Liver (tissue), 3 donors: ENCODE data around the gene SBF2.

Experiments used
- NR2F2 ChIP-seq: IDR thresholded peaks from 2 replicates; pipeline ENCODE4 v1.6.1; 2016; ENCODE audit warnings: antibody characterized with exemption
- RXRA ChIP-seq, 2 donors: IDR thresholded peaks; 2 replicates each; pipeline ENCODE4 v1.6.1; 2017 to 2018; ENCODE audit warnings: antibody characterized with exemption in 2 of 2, mild to moderate bottlenecking in 1 of 2
- SP1 ChIP-seq: IDR thresholded peaks from 2 replicates; pipeline ENCODE4 v1.6.1; 2018; ENCODE audit warnings: antibody characterized with exemption, mild to moderate bottlenecking
- TAF1 ChIP-seq: conservative IDR thresholded peaks from 2 replicates; pipeline ENCODE4 v1.6.1; 2016; ENCODE audit warnings: antibody characterized with exemption, mild to moderate bottlenecking
- YY1 ChIP-seq: IDR thresholded peaks from 2 replicates; pipeline ENCODE4 v1.6.1; 2016; ENCODE audit warnings: antibody characterized with exemption, mild to moderate bottlenecking
- TF ChIP-seq, protein P1 (sequence below): fragments of 150-350 bp; IDR thresholded peaks from 2 replicates; pipeline ENCODE4 v1.5.1; 2017; ENCODE audit warnings: improper control_type of control experiment, low read depth, low read length; ENCODE audit not compliant: missing input control
- donor health status: healthy.
- donor health status: healthy.

DNA sequence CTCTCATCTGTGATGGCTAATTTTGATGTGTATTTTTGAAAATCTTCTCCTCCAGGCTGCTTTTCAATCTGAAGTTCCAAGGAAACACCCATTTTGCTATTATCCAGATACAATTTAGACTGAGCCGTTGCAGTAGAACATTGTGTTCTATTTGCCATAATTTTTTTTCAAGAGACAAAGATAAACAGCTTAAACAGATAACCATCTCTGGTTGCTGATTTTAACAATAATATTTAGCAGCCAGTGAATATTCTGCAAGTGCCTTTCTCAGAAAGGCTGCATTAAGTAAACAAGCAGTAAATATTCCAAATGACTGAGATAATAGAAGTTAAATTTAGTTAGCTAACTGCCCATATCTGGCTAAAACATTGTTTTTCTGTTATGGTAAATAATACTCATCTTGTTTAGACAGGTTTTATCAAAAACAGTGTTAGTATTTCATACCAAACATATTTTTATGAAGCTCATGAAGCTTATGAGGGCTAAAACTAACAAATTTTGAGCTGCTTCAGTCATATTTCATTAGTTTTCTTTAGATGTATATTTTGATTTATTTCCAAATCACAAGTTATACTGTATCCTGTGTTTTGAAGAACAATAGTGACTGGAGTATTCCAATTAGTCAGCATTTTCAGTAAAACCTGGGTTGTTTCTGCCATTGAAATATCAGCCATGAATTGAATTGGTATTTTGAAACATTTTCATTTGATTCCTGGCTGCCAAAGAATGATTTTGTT, 206.7 kb downstream of the SBF2 start:
- TF ChIP-seq, protein P1, sequence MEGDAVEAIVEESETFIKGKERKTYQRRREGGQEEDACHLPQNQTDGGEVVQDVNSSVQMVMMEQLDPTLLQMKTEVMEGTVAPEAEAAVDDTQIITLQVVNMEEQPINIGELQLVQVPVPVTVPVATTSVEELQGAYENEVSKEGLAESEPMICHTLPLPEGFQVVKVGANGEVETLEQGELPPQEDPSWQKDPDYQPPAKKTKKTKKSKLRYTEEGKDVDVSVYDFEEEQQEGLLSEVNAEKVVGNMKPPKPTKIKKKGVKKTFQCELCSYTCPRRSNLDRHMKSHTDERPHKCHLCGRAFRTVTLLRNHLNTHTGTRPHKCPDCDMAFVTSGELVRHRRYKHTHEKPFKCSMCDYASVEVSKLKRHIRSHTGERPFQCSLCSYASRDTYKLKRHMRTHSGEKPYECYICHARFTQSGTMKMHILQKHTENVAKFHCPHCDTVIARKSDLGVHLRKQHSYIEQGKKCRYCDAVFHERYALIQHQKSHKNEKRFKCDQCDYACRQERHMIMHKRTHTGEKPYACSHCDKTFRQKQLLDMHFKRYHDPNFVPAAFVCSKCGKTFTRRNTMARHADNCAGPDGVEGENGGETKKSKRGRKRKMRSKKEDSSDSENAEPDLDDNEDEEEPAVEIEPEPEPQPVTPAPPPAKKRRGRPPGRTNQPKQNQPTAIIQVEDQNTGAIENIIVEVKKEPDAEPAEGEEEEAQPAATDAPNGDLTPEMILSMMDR = no peak
- no peak for TF ChIP-seq TAF1
- no peak for TF ChIP-seq SP1
- TF ChIP-seq RXRA (IDR thresholded peaks at IDR 0.05) = no peak
- no peak for TF ChIP-seq NR2F2
- no peak for TF ChIP-seq YY1
